IMR-90 (cell line): ENCODE results near the gene CENPP.

Experiments
- BHLHE40 ChIP-seq: fragments of 150-350 bp; IDR thresholded peaks from 2 replicates; pipeline ENCODE4 v1.6.1; 2016; ENCODE audit warnings: mild to moderate bottlenecking, low read depth, low read length
- CEBPB ChIP-seq: IDR thresholded peaks from 2 replicates; pipeline ENCODE4 v1.6.1; 2012; ENCODE audit warnings: low read depth, low read length, improper control_type of control experiment
- CHD1 ChIP-seq: IDR thresholded peaks from 2 replicates; pipeline ENCODE4 v1.6.1; 2012; ENCODE audit warnings: low read depth, low read length, improper control_type of control experiment
- CTCF ChIP-seq: conservative IDR thresholded peaks from 2 replicates; pipeline ENCODE4 v1.5.1; 2012; ENCODE audit warnings: mild to moderate bottlenecking, low read depth, low read length, improper control_type of control experiment
- ELK1 ChIP-seq: fragments of 150-350 bp; IDR thresholded peaks from 2 replicates; pipeline ENCODE4 v1.6.1; 2016; ENCODE audit warnings: low read depth, mild to moderate bottlenecking, low read length, moderate library complexity, borderline replicate concordance
- MXI1 ChIP-seq: IDR thresholded peaks from 2 replicates; pipeline ENCODE4 v1.6.1; 2012; ENCODE audit warnings: low read depth, mild to moderate bottlenecking, low read length, moderate library complexity, borderline replicate concordance
- NFE2L2 ChIP-seq: fragments of 150-350 bp; IDR thresholded peaks from 2 replicates; pipeline ENCODE4 v1.6.1; 2016; ENCODE audit warnings: low read depth, mild to moderate bottlenecking, low read length
- POLR2A ChIP-seq: IDR thresholded peaks from 2 replicates; pipeline ENCODE4 v1.6.1; 2012; ENCODE audit warnings: mild to moderate bottlenecking, low read depth, low read length
- RCOR1 ChIP-seq: IDR thresholded peaks from 2 replicates; pipeline ENCODE4 v1.6.1; 2012; ENCODE audit warnings: mild to moderate bottlenecking, low read length, improper control_type of control experiment; ENCODE audit not compliant: insufficient replicate concordance
- RFX5 ChIP-seq: IDR thresholded peaks from 2 replicates; pipeline ENCODE4 v1.8.0; 2012; ENCODE audit warnings: low read depth, mild to moderate bottlenecking, low read length, moderate library complexity
- SMC3 ChIP-seq: fragments of 150-350 bp; IDR thresholded peaks from 2 replicates; pipeline ENCODE4 v1.6.1; 2016; ENCODE audit warnings: low read depth, mild to moderate bottlenecking, antibody characterized with exemption, low read length, moderate library complexity
- USF2 ChIP-seq: fragments of 150-350 bp; IDR thresholded peaks from 2 replicates; pipeline ENCODE4 v1.6.1; 2017; ENCODE audit warnings: mild to moderate bottlenecking, antibody characterized with exemption, low read length, low read depth

GRCh38 chr9:92627651-92628050 lies 301.9 kb downstream of the CENPP start:
- no peak for TF ChIP-seq CTCF
- TF ChIP-seq POLR2A: no peak
- no peak for TF ChIP-seq USF2
- no peak for TF ChIP-seq BHLHE40
- TF ChIP-seq SMC3: no peak
- no peak for TF ChIP-seq RCOR1
- peak; percentile 63 for TF ChIP-seq CEBPB
- no peak for TF ChIP-seq CHD1
- no peak for TF ChIP-seq RFX5
- TF ChIP-seq MXI1: no peak
- TF ChIP-seq NFE2L2: no peak
- TF ChIP-seq ELK1: no peak
